ENCODE data around the gene FBXO36.

FBXO36 gene

DNA sequence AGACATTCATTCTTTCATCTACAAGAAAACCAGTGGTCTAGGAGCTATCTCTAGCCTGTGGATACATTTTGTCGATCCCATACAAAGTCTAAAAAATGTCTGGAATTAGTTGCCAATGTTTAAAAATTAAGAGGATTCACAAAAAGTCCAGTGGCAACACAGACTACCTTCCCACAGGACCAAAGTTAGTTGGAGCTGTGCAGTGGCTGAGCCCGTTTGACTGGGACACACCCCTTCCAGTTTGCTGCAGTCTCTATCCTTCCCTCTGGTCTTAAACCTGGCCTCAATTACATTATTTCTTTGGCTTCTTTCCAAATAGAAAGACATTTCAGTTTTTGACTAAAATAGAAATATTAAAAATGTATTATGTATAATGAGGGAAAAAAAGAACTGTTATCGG is 127.8 kb downstream of the FBXO36 start:
- TF ChIP-seq CTCF (IDR thresholded peaks at IDR 0.05; ENCODE audit: low read depth, low read length): no peak
- no peak for DNase-seq (ENCODE audit: extremely low read depth, low read depth)

- no peak for DNase-seq (ENCODE audit: extremely low read depth, low read depth)
- no peak for TF ChIP-seq CTCF (IDR thresholded peaks at IDR 0.05; ENCODE audit: low read depth, low read length)
Measured at GRCh38 chr2:230052299-230052698, 130.0 kb downstream of the FBXO36 start.

DNA sequence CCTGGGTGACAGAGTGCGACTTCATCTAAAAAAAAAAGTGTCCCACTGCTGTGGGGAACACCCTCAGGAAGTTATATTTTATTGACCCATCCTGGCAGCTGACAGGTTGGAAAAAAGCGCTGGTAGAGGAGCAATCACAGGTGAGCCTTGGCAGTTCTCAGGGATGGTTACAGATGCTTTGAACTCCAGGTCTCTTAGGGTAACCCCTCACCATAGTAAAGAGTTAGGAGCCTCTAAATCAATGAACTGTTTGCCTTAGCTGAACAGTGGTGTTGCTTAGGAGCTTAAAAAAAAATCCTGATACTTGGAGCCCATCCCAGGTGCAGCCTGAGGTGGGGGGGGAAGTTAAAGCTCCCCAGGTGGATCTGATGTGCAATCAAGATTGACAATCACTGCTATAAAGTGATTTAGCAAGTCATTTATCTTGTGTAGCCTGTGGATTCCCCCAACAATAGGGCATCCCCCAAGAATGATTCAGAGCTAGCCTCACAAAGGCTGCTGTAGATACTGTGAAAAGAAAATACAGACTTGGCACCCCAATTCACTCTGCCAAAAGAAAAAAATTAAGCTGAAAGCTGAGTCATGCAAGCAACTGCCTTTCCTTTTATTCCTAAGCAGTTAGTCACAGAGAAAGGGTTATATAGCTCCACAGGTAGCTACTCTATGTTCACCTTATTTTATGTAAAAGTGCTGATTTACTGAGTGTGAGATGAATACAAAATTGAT is 131.6 kb downstream of the FBXO36 start:
- TF ChIP-seq CTCF (IDR thresholded peaks at IDR 0.05; ENCODE audit: low read depth, low read length): no peak
- DNase-seq (ENCODE audit: extremely low read depth, low read depth): no peak

DNA sequence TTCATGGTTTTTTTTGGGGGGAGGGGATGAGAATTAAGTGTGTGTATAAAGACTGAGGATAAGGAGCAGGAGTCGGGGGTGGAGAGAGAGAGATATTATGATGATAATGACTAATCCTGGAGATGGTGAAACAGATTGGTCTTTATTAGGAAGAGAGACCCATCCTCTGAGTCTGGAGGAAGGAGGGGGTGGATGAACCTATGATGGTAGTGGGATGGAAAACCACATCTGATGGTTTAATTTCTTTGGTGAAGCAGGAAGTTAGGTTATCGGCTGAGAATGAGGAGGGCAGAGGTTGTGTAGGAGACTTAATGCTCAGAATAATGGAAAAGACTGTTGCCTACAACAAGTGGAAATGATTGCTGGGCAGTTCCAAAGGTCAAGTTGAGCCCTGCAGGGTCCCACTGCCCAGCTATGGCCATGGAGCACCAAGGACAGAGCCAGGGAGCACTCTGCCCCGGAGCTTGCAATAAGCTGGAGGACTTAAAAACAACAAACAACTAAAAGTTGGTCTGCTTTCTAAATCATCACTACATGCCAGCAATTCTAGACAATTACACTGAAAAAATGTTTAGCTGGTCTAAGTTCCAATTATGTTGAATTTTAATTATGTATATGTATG is 138.5 kb downstream of the FBXO36 start:
- DNase-seq (ENCODE audit: extremely low read depth, low read depth): no peak
- TF ChIP-seq CTCF (IDR thresholded peaks at IDR 0.05; ENCODE audit: low read depth, low read length): no peak
